Myocyte (in vitro differentiated cells): ENCODE data around the gene NPTX2. TPM values are rescaled to one million over a fixed set of nuclear protein-coding genes. Genes with fewer than 3 reads are reported as not detected.
A peak's percentile ranks its signal among the peaks of the same experiment; 100 is the strongest.

Experiments
- DNase-seq: peaks from one replicate; pipeline ENCODE4 v3.0.0-alpha.2; 2012; ENCODE audit warnings: low read depth
- total RNA-seq: library from RNA; depleted of rRNA; stranded (reverse); fragments of >200 nt; gene quantifications from 2 replicates; pipeline ENCODE4 v1.2.3, GENCODE V29; 2014

The NPTX2 gene
- total RNA-seq, 1 donor from 2014 or later = 121 TPM

GRCh38 chr7:98617960-98618418 lies 904 bp downstream of the NPTX2 start:
- peak; percentile 41 for DNase-seq

GRCh38 chr7:98618786-98619185 lies 1.7 kb downstream of the NPTX2 start:
- no peak for DNase-seq

GRCh38 chr7:98619450-98620321 lies 2.6 kb downstream of the NPTX2 start:
- peak; percentile 88 for DNase-seq

- peak; percentile 38 for DNase-seq
Observed at GRCh38 chr7:98621573-98622482, 4.7 kb downstream of the NPTX2 start.

- no peak for DNase-seq
Observed at GRCh38 chr7:98622926-98623325, 5.8 kb downstream of the NPTX2 start.

GRCh38 chr7:98624846-98625420 lies 7.8 kb downstream of the NPTX2 start:
- DNase-seq = no peak

GRCh38 chr7:98626460-98627412 lies 9.7 kb downstream of the NPTX2 start:
- DNase-seq = no peak

GRCh38 chr7:98627413-98627790 lies 10.3 kb downstream of the NPTX2 start:
- DNase-seq = peak; percentile 69

DNA sequence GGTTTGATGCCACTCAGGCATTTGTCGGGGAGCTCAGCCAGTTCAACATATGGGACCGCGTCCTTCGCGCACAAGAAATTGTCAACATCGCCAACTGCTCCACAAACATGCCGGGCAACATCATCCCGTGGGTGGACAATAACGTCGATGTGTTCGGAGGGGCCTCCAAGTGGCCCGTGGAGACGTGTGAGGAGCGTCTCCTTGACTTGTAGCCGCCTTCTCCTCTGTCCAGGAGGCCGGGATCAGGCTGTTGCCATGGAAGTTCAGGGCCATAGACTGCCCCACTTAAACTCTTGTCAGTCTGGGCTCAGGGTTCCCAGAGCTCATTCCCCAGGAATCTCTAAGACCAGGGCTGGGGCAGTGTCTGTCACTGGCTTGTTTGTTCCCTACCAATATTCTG lies 11.3 kb downstream of the NPTX2 start:
- no peak for DNase-seq

GRCh38 chr7:98629001-98629431 lies 11.9 kb downstream of the NPTX2 start:
- DNase-seq = no peak

DNA sequence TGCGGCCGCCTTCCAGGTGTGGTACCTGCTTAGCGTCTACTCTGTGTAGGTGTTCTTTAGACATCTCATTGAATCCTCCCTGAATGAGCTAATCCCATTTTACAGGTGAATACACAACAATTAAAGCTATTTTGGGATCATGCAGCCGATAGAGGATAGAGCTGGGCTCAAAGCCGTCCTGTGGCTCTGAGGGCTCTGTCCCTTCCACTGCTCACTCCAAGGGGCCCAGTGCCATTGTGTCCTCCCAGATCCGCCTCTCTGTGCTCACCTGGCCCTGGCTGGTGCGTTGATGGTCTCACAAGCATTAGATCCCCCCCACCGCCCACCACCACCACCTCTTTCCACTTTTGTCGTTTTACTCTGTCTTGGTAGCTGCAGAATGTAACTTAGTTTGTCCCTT lies 13.1 kb downstream of the NPTX2 start:
- no peak for DNase-seq

GRCh38 chr7:98630770-98631169 lies 13.7 kb downstream of the NPTX2 start:
- DNase-seq = no peak

- DNase-seq = no peak
Observed at GRCh38 chr7:98638853-98639252, 21.8 kb downstream of the NPTX2 start.

DNA sequence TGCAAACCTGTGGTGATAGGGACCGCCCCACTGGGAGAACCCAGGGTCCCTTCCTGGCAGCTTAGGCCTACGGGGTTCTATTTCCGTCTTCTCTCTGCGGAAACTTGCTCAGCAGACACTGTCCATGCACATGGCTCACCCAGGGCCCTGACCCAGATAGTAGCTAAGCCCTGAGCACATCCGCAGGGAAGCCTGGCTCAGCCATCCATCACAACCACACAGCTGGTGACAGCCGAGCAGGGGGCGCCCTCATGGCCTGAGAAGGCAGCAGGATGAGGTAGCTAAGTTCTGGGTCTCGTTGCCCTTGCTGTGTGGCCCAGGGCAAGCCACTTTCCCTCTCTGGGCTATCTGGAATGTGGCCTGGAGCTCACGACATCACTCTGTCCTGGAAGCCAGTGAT lies 23.3 kb downstream of the NPTX2 start:
- no peak for DNase-seq

DNA sequence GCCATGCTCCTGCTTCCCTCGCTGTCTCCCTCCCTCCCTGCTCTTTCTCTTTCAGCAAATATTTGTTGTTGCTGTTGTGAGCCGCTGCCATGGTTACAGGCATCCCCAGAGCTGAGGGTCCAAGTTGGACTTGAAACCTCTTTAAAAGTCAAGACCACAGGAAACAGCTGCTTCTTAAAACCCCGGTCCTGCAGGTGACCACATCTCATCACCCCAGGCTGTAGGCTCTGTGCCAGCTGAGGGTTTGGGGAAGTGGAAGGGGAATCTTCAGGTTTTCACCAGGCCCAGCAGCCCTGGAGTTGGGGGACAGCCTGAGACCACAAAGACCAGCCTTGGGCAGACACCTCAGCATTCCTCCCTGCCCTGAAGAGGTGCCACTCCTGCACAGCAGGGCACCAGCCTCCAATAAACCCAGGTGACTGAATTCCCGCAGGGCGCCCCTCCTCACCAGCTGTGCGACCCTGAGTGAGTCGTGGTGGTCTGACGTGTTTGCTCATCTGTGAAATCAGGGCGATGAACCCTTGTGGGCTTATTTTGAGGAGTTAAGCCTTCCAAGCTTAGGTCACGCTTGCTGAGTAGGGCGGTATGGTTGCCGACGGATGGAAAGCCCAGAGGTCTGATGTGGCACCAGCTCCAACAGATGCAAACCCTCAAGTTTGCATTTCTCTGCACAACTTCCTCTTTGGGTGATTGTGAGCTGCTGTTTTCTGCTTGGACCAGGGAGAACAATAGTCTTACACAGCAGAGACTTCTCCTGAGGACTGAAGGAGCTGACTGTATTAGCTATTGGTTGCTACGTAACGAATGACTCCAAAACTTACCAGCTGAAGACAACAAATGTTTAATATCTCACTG lies 24.8 kb downstream of the NPTX2 start:
- DNase-seq = peak; percentile 47

- peak; percentile 68 for DNase-seq
Observed at GRCh38 chr7:98643236-98643985, 26.3 kb downstream of the NPTX2 start.

DNA sequence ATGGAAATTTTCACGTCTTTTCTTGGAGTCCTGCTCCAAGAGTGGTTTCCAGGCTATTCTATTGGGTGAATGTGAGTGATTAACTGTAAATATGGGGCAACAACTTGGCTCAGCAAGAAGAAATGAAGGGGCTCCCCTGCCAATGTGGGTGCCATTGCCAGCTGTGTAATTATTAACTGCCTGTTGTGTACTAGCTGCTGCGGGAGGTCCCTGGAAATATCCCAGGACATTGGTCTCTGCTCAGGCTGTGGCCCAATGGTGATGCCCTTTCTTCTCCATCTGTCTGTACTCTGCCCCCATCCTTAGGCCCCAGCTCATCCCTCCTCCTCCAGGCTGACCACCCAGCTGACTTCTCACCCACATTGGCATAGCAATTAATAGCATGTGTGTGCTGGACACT lies 29.4 kb downstream of the NPTX2 start:
- no peak for DNase-seq

DNA sequence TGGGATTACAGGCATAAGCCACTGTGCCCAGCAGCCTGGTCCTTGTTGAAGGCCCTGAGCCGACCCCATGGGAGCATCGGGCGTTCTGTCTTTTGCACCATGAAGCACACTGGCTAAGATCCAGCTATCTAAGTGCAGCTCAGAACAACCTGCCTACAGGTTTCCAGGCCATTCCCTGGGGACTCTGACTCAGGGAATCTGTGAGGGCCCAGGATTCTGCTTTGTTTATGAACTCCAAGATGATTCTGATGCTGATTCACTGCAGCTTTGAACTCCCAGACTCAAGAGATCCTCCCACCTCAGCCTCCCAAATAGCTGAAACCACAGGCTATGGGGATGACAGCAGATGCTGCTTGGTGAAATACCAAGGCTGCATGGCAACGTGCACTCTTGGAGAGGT lies 30.2 kb downstream of the NPTX2 start:
- no peak for DNase-seq

DNA sequence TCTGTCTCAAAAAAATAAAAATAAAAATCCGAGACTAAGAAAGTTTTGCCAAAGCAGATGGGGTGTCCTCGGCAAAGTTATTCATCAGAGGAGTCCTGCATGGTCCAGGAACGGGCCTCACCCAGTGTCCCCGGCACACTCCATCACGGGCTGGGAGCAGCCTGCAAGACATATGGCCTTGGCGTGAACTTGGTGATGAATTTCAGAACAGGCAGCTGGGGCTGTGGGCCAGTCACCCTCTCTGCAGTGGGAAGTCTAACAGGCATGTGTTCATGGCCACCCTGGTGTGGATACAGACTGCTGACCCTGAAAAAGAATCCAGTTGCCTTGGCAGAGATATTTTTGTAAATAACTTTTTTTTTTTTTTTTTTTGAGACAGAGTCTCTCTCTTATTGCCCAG lies 34.7 kb downstream of the NPTX2 start:
- DNase-seq = peak; percentile 61
